ENCODE measurements around the gene TRIM34. TPM values are rescaled to one million over a fixed set of nuclear protein-coding genes. Genes with fewer than 3 reads are reported as not detected.
"Not testable (repeated sequence)": the region's sequence is repeated elsewhere in the genome, so short reads cannot be mapped to it uniquely, and the experiment has no call there.

TRIM34 gene
- total RNA-seq, 1 experiment from 2014 or later: 0.42 TPM

- H3K79me2 ChIP-seq (ENCODE audit: insufficient read depth, low read length); POLR2A ChIA-PET; H2AFZ ChIP-seq (ENCODE audit: low read depth, low read length, poor library complexity, severe bottlenecking); BruUV-seq (replicated peaks); H3K27me3 ChIP-seq (ENCODE audit: insufficient read depth, low read length); H3K4me2 ChIP-seq (ENCODE audit: low read length); CTCF ChIA-PET; H3K27ac ChIP-seq (ENCODE audit: low read depth, low read length); H3K36me3 ChIP-seq (ENCODE audit: control insufficient read depth in 1 of 2, insufficient read depth in 2 of 2, low read length in 2 of 2); DNase-seq (ENCODE audit: low read depth, low spot score); H4K20me1 ChIP-seq (ENCODE audit: insufficient read depth); ATAC-seq; H3K9me3 ChIP-seq (ENCODE audit: control insufficient read depth in 1 of 2, insufficient read depth in 1 of 2, low read depth in 1 of 2, low read length in 2 of 2); H3K9ac ChIP-seq (ENCODE audit: low read length); H3K4me3 ChIP-seq (replicated peaks in 1 of 2; ENCODE audit: low read depth in 1 of 2, low read length in 2 of 2); RAD21 ChIA-PET (ENCODE audit: low non-redundant PET in 1 of 2, low total read pairs in 2 of 2, uncharacterized antibody in 2 of 2, unreplicated experiment in 2 of 2); H3K9me2 ChIP-seq (ENCODE audit: insufficient read depth): not testable (repeated sequence)
- H3K4me1 ChIP-seq (ENCODE audit: control insufficient read depth in 1 of 2, insufficient read depth in 2 of 2, low read length in 2 of 2): peaks cover 4 to 13% of the 10 kb centered on the region in 2 experiments; a peak in 2 of 4 replicates
- intact Hi-C loops (cut with micrococcal nuclease): loop anchor here (10.0 kb wide), 1 partner anchor 642 kb away; the partner anchor contains the start of gene CAVIN3
Measured at GRCh38 chr11:5682890-5683441, 58.2 kb downstream of the TRIM34 start.

- BruUV-seq (replicated peaks); H3K9me2 ChIP-seq (ENCODE audit: insufficient read depth); H3K9me3 ChIP-seq (ENCODE audit: control insufficient read depth in 1 of 2, insufficient read depth in 1 of 2, low read depth in 1 of 2, low read length in 2 of 2); CTCF ChIA-PET; RAD21 ChIA-PET (ENCODE audit: low non-redundant PET in 1 of 2, low total read pairs in 2 of 2, uncharacterized antibody in 2 of 2, unreplicated experiment in 2 of 2); H3K36me3 ChIP-seq (ENCODE audit: control insufficient read depth in 1 of 2, insufficient read depth in 2 of 2, low read length in 2 of 2); H3K79me2 ChIP-seq (ENCODE audit: insufficient read depth, low read length); H3K27me3 ChIP-seq (ENCODE audit: insufficient read depth, low read length); H3K9ac ChIP-seq (ENCODE audit: low read length); DNase-seq (ENCODE audit: low read depth, low spot score); ATAC-seq; H4K20me1 ChIP-seq (ENCODE audit: insufficient read depth); H3K4me3 ChIP-seq (replicated peaks in 1 of 2; ENCODE audit: low read depth in 1 of 2, low read length in 2 of 2); H2AFZ ChIP-seq (ENCODE audit: low read depth, low read length, poor library complexity, severe bottlenecking): not testable (repeated sequence)
- POLR2A ChIA-PET: interaction anchor here (1.1 kb wide), 1 partner anchor 83 kb away, joined by 3 read pairs; no protein-coding TSS in a partner anchor
- H3K27ac ChIP-seq (ENCODE audit: low read depth, low read length): peak overlapping the region; percentile 76; the same call in 1 of the 2 replicates
- H3K4me2 ChIP-seq (ENCODE audit: low read length): peak overlapping the region; percentile 81
- H3K4me1 ChIP-seq (ENCODE audit: control insufficient read depth in 1 of 2, insufficient read depth in 2 of 2, low read length in 2 of 2): peaks cover 4 to 13% of the 10 kb centered on the region in 2 experiments; a peak in 2 of 4 replicates
- intact Hi-C loops (cut with micrococcal nuclease): loop anchor here (10.0 kb wide), 1 partner anchor 641 kb away; the partner anchor contains the start of gene CAVIN3
Measured at GRCh38 chr11:5683620-5684019, 58.8 kb downstream of the TRIM34 start.

Measured in HCT116 (cell line).